K562 (cell line): ENCODE results near the gene CD82. TPM values are rescaled to one million over a fixed set of nuclear protein-coding genes. Genes with fewer than 3 reads are reported as not detected.
A peak's percentile ranks its signal among the peaks of the same experiment; 100 is the strongest.

Experiments
- ATF1 ChIP-seq, 2 experiments: fragments of 450-650 bp in 1 of 2; IDR thresholded peaks; 2 replicates each; pipeline ENCODE4 v1.6.1; 2016; ENCODE audit warnings: missing compliant biosample characterization in 1 of 2, missing genetic modification characterization in 1 of 2
- COPS2 ChIP-seq: fragments of 450-650 bp; conservative IDR thresholded peaks from 2 replicates; pipeline ENCODE4 v1.6.1; 2016; ENCODE audit warnings: mild to moderate bottlenecking, moderate library complexity
- E2F5 ChIP-seq: sonication (generic); formaldehyde crosslinking; IDR thresholded peaks from 2 replicates; pipeline ENCODE4 v1.8.0; 2022; ENCODE audit warnings: mild to moderate bottlenecking, missing genetic modification reagents
- ESRRA ChIP-seq: fragments of 450-650 bp; IDR thresholded peaks from 2 replicates; pipeline ENCODE4 v1.6.1; 2014; ENCODE audit warnings: low read depth, mild to moderate bottlenecking, moderate library complexity, borderline replicate concordance
- HDAC8 ChIP-seq: fragments of 450-650 bp; IDR thresholded peaks from 2 replicates; pipeline ENCODE4 v1.6.1; 2016; ENCODE audit warnings: mild to moderate bottlenecking, missing genetic modification characterization, moderate library complexity, missing compliant biosample characterization
- HMBOX1 ChIP-seq: sonication (generic); IDR thresholded peaks from 2 replicates; pipeline ENCODE4 v1.6.1; 2016
- HMG20A ChIP-seq: fragments of 450-650 bp; formaldehyde crosslinking; conservative IDR thresholded peaks from 2 replicates; pipeline ENCODE4 v1.4.0; 2020; ENCODE audit warnings: mild to moderate bottlenecking, mixed read lengths
- HOXB6 ChIP-seq: fragments of 250-450 bp; sonication (Bioruptor Pico); IDR thresholded peaks from 2 replicates; pipeline ENCODE4 v1.5.1; 2022; ENCODE audit warnings: mild to moderate bottlenecking, borderline replicate concordance
- MITF ChIP-seq: IDR thresholded peaks from 2 replicates; pipeline ENCODE4 v1.6.1; 2014; ENCODE audit warnings: antibody characterized with exemption
- MYC ChIP-seq, 2 experiments: fragments of 250-450 bp in 1 of 2; sonication (Bioruptor Pico) in 1 of 2; IDR thresholded peaks; 2 replicates each; pipeline versions ENCODE4 v1.5.1 to v1.6.1; 2012 to 2021; ENCODE audit warnings: low read depth in 2 of 2, borderline replicate concordance in 1 of 2, improper control_type of control experiment in 1 of 2, low read length in 1 of 2, mild to moderate bottlenecking in 1 of 2, moderate library complexity in 1 of 2
- NFE2 ChIP-seq: IDR thresholded peaks from 2 replicates; pipeline ENCODE4 v1.6.1; 2014; ENCODE audit warnings: antibody characterized with exemption, low read depth
- RAD21 ChIP-seq, 2 experiments: fragments of 250-450 bp in 1 of 2; fragments of 450-650 bp in 1 of 2; sonication (Bioruptor Pico) in 1 of 2; formaldehyde crosslinking in 1 of 2; IDR thresholded peaks in 1 of 2; conservative IDR thresholded peaks in 1 of 2; 2 replicates each; pipeline versions ENCODE4 v1.4.0 to v1.8.0; 2020 to 2022; ENCODE audit warnings: mild to moderate bottlenecking in 2 of 2, moderate library complexity in 1 of 2
- RBBP5 ChIP-seq: fragments of 200-600 bp; sonication (generic); IDR thresholded peaks from 2 replicates; pipeline ENCODE4 v1.6.1; 2012; ENCODE audit warnings: borderline replicate concordance, mild to moderate bottlenecking, low read length, control low read depth, inconsistent platforms; ENCODE audit not compliant: insufficient read depth, poor library complexity, severe bottlenecking
- STAT5B ChIP-seq: fragments of 250-450 bp; sonication (Bioruptor Pico); IDR thresholded peaks from 2 replicates; pipeline ENCODE4 v1.8.0; 2021; ENCODE audit warnings: mild to moderate bottlenecking, inconsistent platforms
- TFAP4 ChIP-seq: sonication (generic); formaldehyde crosslinking; IDR thresholded peaks from 2 replicates; pipeline ENCODE4 v1.8.0; 2022; ENCODE audit warnings: missing genetic modification reagents, mild to moderate bottlenecking, moderate library complexity, borderline replicate concordance
- XRCC4 ChIP-seq: IDR thresholded peaks from one replicate; pipeline ENCODE4 v1.6.1; 2011; ENCODE audit not compliant: insufficient read depth, insufficient read length; ENCODE audit errors: extremely low read depth
- ZNF134 ChIP-seq: fragments of 250-450 bp; sonication (Bioruptor Pico); conservative IDR thresholded peaks from 2 replicates; pipeline ENCODE4 v1.4.0; 2020
- ZNF316 ChIP-seq: fragments of 450-650 bp; IDR thresholded peaks from 2 replicates; pipeline ENCODE4 v1.6.1; 2016
- ZNF76 ChIP-seq: fragments of 250-450 bp; sonication (Bioruptor Pico); IDR thresholded peaks from 2 replicates; pipeline ENCODE4 v1.4.0; 2020; ENCODE audit warnings: mild to moderate bottlenecking, moderate library complexity, borderline replicate concordance
- polyA plus RNA-seq, 8 experiments: library from polyadenylated mRNA; depleted of rRNA in 4 of 8; stranded (reverse) in 5 of 8; unstranded in 3 of 8; fragments of >200 nt; fragmentation: Nextera tagmentation in 2 of 8; fragmentation: Illumina TruSeq in 1 of 8; extraction: Ambion mirVana in 2 of 8; extraction: Trizol in 1 of 8; gene quantifications; 2 replicates each; pipeline versions ENCODE4 v1.2.1 to v1.2.3, GENCODE V29; 2011 to 2014; ENCODE audit warnings: inconsistent platforms in 1 of 8, missing spikeins in 1 of 8
- total RNA-seq, 7 experiments: library from RNA; depleted of rRNA in 6 of 7; stranded (reverse); fragments of >200 nt in 6 of 7; fragmentation: Illumina TruSeq in 2 of 7; extraction: Trizol in 2 of 7; gene quantifications; 2 replicates each; pipeline versions ENCODE4 v1.2.1 to v1.2.3, GENCODE V29; 2011 to 2021; ENCODE audit warnings: low replicate concordance in 1 of 7
- TF ChIP-seq, protein P1 (sequence below): fragments of 150-350 bp; conservative IDR thresholded peaks from 2 replicates; pipeline ENCODE4 v1.6.1; 2014; ENCODE audit warnings: low read length

CD82 gene
- total and polyA plus RNA-seq, 9 of the 15 experiments (the other 6 are each of a cell fraction or from before 2014, with no cell fraction given): 0.27 to 9.4 (median 3.0) TPM

DNA sequence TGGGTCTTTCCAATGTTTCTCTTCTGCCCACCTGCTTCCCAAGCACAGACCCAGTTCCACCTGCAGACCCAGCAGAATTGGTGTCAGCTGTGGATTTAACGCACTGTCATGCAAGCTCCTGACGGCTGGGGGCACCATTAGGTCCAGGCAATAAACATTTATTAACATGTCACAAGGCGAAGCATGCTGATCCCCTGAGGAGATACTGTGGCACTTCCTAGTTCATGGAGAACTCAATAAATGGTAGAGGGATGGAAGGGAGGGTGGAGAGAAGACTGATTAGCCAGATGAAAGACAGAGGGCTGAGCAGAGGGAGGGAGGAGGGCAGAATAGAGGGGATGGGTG, 93.0 kb downstream of the CD82 start (continued):
- no peak for TF ChIP-seq HOXB6 (CRISPR knock-in tag)
- no peak for TF ChIP-seq COPS2
- TF ChIP-seq TFAP4: peak; percentile 34; the same call in 1 of the 2 replicates
- no peak for TF ChIP-seq HMG20A (CRISPR knock-in tag)
- 0 out of 2 replicates have a peak, but pooled peaks have one; percentile 14 for TF ChIP-seq ZNF316
- TF ChIP-seq MITF: no peak
- no peak for TF ChIP-seq E2F5 (CRISPR knock-in tag)
- no peak for TF ChIP-seq XRCC4
- TF ChIP-seq STAT5B (CRISPR knock-in tag): no peak
- no peak for TF ChIP-seq MYC (IDR thresholded peaks at IDR 0.05; ENCODE audit: low read depth, low read length)
- no peak for TF ChIP-seq MYC (CRISPR knock-in tag; IDR thresholded peaks at IDR 0.05; ENCODE audit: borderline replicate concordance, low read depth)
- TF ChIP-seq NFE2: 0 out of 2 replicates have a peak, but pooled peaks have one; percentile 8
- TF ChIP-seq RAD21 (CRISPR knock-in tag; conservative IDR thresholded peaks at IDR 0.05 in 1 of 2, IDR thresholded peaks at IDR 0.05 in 1 of 2): peak; percentile 59
- TF ChIP-seq RBBP5: no peak
- TF ChIP-seq HMBOX1: no peak
- TF ChIP-seq HDAC8: no peak
- TF ChIP-seq, protein P1, sequence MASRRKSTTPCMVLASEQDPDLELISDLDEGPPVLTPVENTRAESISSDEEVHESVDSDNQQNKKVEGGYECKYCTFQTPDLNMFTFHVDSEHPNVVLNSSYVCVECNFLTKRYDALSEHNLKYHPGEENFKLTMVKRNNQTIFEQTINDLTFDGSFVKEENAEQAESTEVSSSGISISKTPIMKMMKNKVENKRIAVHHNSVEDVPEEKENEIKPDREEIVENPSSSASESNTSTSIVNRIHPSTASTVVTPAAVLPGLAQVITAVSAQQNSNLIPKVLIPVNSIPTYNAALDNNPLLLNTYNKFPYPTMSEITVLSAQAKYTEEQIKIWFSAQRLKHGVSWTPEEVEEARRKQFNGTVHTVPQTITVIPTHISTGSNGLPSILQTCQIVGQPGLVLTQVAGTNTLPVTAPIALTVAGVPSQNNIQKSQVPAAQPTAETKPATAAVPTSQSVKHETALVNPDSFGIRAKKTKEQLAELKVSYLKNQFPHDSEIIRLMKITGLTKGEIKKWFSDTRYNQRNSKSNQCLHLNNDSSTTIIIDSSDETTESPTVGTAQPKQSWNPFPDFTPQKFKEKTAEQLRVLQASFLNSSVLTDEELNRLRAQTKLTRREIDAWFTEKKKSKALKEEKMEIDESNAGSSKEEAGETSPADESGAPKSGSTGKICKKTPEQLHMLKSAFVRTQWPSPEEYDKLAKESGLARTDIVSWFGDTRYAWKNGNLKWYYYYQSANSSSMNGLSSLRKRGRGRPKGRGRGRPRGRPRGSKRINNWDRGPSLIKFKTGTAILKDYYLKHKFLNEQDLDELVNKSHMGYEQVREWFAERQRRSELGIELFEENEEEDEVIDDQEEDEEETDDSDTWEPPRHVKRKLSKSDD: no peak
- no peak for TF ChIP-seq ZNF76 (CRISPR knock-in tag)
- no peak for TF ChIP-seq ATF1 (CRISPR knock-in tag; IDR thresholded peaks at IDR 0.05)
- TF ChIP-seq ATF1 (tag; IDR thresholded peaks at IDR 0.05): no peak
- no peak for TF ChIP-seq ZNF134
- no peak for TF ChIP-seq ESRRA
